Omental fat pad (tissue), 4 donors: Measurements from ENCODE around the gene FER. TPM values are rescaled to one million over a fixed set of nuclear protein-coding genes. Genes with fewer than 3 reads are reported as not detected.

Experiments used
- ATAC-seq: fragments of 150-250 bp; one replicate; pipeline ENCODE4 v1.9.1; 2016; ENCODE audit warnings: mild to moderate bottlenecking, moderate library complexity; ENCODE audit not compliant: low FRiP score
- DNase-seq: peaks from one replicate; pipeline ENCODE4 v3.0.0-alpha.2; 2019; ENCODE audit warnings: low spot score
- total RNA-seq, 4 donors: library from RNA; depleted of rRNA; stranded (reverse); fragments of >200 nt; gene quantifications; one replicate each; pipeline ENCODE4 v1.1.0, GENCODE V29; 2016
- TF ChIP-seq, protein P1 (sequence below), 3 donors: fragments of 450-650 bp; IDR thresholded peaks; one replicate each; pipeline ENCODE4 v1.5.1; 2016 to 2017; ENCODE audit warnings: antibody characterized with exemption in 3 of 3, mild to moderate bottlenecking in 3 of 3, moderate library complexity in 2 of 3

The FER gene
- total RNA-seq, 4 donors from 2014 or later = 25.2 to 33.1 (median 29.5) TPM

DNA sequence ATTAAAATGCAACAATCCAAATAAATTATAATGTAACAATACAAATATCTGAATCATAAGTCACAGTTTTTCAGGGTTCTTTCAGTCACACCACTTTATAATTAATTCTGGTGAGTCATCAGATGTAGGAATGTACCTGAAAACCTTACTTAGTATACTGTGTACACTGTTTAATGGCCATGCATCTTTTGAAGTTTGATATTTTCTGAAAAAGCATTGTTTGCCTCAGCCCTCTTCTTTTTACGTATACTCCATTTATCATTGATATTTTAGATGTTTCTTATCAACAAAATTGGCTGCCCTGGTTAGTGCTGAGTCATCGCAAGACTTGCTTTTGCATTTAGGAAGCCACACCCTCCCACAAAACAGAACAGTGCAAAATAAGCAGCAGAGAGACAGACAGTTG, 443.5 kb downstream of the FER start:
- no peak for DNase-seq
- ATAC-seq = peak; percentile 78
- TF ChIP-seq, protein P1, sequence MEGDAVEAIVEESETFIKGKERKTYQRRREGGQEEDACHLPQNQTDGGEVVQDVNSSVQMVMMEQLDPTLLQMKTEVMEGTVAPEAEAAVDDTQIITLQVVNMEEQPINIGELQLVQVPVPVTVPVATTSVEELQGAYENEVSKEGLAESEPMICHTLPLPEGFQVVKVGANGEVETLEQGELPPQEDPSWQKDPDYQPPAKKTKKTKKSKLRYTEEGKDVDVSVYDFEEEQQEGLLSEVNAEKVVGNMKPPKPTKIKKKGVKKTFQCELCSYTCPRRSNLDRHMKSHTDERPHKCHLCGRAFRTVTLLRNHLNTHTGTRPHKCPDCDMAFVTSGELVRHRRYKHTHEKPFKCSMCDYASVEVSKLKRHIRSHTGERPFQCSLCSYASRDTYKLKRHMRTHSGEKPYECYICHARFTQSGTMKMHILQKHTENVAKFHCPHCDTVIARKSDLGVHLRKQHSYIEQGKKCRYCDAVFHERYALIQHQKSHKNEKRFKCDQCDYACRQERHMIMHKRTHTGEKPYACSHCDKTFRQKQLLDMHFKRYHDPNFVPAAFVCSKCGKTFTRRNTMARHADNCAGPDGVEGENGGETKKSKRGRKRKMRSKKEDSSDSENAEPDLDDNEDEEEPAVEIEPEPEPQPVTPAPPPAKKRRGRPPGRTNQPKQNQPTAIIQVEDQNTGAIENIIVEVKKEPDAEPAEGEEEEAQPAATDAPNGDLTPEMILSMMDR (IDR thresholded peaks at IDR 0.05) = no peak

DNA sequence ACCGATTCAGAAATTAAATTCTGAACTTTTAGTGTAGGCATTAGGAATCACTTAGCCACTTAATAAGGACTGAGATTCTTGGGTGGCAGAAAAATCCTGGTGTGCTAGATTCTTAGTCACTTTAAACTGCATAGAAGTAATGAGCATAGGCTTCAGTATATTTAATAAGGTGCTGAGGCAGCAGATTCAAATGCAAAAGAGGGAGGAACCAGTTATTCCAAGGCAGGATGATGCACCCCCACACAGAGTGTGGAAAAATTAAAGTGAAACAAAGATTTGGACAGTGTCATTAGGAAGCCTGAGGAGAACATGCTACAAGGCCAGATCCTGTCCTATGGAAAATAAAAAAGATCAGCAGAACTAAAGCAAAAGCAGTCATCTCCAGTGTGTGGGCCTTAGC, 444.3 kb downstream of the FER start:
- DNase-seq (no peak), ATAC-seq (no peak)
- TF ChIP-seq, protein P1 (IDR thresholded peaks at IDR 0.05) = no peak

DNA sequence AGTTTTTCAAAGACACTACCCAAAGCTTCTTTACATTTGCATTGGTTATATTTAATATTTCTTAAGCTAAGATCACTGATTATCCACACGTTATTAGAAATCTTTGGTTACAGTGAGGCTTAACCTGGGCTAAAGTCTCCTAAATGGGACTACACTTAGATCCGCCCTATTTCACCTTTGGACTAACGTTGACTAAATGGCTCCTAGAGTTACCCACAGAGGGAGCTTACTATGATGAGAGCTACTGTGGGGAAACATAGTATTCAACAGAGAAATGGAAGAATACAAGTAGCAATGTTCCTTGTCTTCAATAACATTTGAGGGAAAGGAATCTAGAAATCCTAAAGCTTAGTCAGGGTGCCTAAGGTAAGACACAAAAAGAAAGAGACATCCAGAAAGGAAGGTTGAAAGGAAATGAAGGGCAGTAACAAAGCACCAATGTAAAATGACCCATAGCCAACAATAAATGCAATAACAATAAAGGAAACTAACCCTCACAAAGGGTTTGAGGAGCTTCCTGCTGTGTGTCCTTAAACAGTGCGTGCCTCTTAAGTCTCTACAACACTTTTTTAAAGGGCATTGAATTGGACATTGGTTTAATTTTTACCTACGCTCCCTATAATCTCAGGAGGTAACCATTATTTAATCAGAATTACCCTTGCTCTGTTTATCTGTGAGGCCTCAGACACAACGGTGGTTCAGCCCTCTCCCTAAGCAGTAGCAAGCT, 445.0 kb downstream of the FER start:
- DNase-seq (no peak), ATAC-seq (no peak)
- TF ChIP-seq, protein P1 (IDR thresholded peaks at IDR 0.05) = no peak

DNA sequence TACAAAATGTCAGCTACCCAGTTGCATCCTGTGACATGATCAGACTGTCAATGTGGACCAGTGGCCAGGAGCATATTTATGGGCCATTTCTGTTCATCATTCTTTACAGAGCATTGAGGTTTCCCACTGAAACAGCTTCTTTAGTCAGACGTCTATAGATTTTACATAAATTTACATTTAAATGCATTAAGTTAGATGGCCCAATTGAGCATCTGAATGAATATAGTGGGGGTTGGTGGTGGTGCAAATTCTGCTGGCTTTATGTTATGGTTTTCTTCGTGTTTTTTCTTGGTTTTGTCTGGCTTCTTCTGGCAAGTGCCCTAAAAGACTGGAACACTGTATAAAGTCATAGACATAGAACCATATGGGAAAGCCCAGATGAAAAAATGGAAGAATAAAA, 448.0 kb downstream of the FER start:
- TF ChIP-seq, protein P1 (IDR thresholded peaks at IDR 0.05) = no peak
- DNase-seq (no peak), ATAC-seq (no peak)

DNA sequence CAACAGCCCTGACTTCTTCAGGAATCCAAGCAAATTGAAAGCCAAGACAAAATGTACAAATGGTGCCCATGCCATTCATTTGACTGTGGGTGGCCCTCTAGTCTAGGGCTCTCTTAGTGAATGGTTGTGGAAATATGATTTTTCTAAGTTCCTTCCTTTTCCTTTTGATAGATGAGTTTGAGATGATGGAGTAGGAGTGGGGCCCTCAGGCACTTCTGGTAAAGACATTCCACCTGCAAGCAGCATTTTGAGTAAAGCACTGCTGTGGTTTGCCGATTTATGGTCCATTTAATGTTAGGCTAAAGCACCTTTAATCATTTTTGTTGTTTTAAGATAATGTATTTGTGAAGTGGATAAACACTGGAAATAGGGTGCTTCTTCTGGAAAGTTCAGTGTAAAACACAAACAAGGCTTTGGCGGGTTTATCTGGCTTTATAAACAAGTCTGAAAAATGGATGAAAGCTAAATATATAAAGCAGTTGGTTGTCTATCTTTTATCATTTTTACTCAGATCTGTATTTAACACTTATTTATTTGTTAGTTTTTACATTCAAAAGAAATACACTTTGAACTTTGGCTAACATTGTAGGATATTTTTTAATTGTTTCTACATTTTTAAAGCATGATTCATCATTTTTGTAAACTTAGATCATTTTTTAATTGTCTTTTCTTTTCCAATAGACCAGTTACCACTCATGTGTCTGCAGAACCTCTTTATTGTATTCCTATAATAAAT, 448.6 kb downstream of the FER start:
- TF ChIP-seq, protein P1 (IDR thresholded peaks at IDR 0.05) = no peak
- DNase-seq = no peak
- no peak for ATAC-seq

DNA sequence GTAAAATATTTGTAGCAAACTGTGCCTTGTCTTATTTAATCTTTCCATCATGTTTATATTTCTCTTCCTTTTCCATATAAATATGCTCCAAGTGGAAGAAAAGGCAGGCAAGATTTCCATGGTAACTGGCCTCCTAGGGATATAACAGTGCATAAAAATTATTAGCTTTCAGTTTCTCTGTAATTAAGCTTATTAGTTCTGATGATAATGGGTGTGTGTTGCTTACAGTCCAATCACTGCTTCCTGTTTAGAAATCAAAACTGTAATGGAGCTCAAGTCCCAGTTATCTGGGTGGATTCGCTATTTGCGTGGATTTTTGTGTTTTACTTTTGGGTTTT, 449.1 kb downstream of the FER start:
- ATAC-seq (no peak), DNase-seq (no peak)
- TF ChIP-seq, protein P1 (IDR thresholded peaks at IDR 0.05) = no peak

DNA sequence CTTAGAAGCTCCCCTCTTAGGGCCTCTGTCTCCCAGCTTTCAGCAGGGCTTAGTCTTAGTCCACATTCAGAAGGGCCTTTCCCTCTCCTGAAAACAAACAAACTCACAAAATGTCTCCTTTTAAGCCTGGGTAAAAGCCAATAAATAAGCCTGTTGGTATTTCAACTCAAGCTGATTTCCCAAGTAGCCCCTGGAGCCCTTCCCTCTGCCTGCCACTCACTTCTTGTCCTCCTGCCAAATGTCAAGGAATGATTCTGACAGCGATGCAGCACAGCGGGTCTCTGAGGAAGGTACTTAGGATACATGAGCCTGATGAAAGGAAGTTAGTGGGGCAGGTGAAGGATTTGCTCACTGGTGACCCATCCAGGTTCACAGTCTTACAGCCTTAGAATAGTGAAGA, 451.6 kb downstream of the FER start:
- ATAC-seq = no peak
- TF ChIP-seq, protein P1 (IDR thresholded peaks at IDR 0.05) = no peak
- DNase-seq = no peak
